ENCODE data around the gene CFAP92.

The CFAP92 gene

DNA sequence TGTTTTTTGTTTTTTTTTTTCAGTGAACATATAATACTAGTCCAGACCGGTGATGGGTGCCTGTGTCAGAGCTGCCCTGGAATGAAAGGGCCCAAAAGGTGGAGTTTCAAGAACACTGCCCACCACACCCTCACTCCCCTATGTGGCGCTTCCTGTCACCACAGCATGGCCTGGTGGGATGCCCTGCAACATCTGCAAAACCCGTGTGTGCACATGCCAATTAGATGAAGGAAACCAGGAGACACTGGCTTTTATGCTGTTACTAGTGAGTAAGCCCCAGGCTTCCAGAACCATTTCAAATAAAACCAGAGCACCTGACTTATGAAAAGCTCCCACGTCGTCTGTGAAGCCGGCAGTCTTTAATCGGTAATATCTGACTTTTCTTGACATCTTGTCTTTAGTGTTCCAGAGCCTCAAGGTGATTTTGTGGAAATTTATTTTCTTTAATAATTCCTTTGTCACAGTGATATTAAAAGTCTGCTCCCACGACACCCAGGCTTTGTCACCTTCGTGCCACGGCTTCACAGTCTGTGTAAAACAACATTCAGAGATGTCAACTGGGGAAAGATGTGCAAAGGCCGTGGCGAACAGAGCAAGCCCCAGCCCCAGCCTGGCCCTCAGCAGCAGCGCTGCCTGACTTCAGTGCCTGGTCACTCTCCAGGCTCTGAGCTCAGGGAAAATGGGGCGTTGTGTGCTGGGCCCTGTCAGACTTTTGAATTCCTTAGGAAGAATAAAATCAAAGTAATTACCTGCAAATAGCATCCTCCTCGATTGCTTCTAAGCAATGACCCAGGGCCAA, 6.4 kb downstream of the CFAP92 start:
- no peak for DNase-seq

DNA sequence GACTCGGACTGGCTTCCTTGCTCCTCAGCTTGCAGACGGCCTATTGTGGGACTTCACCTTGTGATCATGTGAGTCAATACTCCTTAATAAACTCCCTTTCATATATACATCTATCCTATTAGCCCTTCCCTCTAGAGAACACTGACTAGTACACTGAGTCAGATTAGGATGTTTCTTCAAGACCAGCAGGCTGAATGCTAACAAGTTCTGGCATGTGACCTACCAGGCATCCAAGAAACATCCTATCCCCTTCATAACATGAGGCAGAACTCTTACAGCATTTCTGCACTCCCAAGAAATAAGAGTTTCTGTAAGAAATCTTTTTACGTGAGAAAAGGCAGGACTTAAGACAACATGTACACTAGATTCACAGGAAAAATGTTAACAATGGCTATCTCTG, 9.3 kb downstream of the CFAP92 start:
- no peak for DNase-seq

- DNase-seq = no peak
Observed at GRCh38 chr3:128983293-128984069, 10.4 kb downstream of the CFAP92 start.

DNA sequence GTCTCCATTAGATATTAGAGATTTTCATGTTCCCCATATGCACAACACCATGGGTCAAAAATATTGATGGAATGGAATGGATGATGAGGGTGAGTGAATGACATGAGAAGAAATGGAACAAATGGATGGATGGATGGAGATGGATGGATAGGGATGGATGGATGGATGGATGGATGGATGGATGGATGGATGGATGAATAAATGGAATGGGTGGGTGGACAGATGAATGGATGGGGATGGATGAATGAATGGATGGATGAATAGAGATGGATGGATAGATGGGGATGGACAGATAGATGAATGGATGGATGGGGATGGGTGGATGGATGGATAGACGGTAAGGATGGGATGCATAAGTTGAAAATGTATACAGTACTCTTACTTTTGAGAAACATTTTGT, 18.6 kb downstream of the CFAP92 start:
- DNase-seq = no peak

DNA sequence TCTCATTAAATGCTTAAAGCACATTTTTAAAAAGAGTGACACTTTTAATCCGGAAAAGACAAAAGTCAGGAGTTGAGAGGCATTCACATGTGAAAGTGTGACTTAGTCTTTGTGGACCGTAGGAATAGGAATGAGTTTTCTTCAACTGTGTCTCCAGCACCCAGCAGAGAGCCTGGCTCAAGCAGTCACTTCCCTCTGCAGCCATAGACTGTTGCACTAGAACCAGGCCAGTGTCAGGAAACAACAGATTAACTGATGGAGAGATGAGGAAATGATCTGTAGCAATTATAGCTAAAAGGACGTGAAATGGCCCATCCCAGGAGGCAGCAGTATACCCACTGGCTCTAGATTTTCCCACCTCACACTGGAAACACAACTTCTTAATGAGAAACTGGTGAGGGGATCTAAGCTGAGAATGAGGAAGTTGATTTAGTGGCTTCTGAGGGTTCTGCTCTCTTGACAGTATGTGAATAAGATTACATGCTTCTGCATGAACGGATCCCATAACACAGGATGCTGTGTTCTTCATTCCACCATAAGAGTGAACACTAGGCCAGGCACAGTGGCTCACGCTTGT, 19.8 kb downstream of the CFAP92 start:
- no peak for DNase-seq

GRCh38 chr3:128971421-128972100, 22.3 kb downstream of the CFAP92 start:
- no peak for DNase-seq

GRCh38 chr3:128970740-128971047, 23.2 kb downstream of the CFAP92 start:
- DNase-seq = no peak

GRCh38 chr3:128969993-128970739, 23.7 kb downstream of the CFAP92 start:
- DNase-seq = peak; percentile 54 to 63

DNA sequence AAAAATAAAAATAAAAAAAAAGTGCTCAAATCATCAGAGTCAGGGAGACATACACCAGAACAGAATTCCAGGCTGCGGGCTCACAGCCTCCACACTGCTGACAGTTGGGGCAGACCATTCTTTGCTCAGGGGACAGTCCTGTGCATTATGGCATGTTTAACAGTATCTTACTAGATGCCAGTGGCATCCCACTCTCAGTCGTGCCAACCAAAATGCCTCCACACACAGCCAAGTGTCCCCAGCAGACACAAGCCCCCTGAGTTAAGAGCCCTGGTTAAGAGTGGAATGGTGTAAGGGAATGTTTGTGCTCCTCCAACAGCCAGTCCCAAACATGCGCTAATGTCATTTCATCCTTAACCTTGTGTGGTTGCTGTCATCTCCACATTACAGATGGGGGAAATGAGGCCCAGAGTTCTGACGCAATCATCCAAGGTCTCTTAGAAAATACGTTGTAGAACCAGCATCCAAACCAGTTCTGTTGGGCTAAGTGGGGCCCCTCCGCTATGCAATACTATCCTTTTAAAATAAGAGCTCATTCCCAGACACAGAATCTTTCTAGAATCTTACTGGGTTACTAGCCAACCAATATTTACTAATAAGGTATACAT, 26.0 kb downstream of the CFAP92 start:
- DNase-seq = no peak

DNA sequence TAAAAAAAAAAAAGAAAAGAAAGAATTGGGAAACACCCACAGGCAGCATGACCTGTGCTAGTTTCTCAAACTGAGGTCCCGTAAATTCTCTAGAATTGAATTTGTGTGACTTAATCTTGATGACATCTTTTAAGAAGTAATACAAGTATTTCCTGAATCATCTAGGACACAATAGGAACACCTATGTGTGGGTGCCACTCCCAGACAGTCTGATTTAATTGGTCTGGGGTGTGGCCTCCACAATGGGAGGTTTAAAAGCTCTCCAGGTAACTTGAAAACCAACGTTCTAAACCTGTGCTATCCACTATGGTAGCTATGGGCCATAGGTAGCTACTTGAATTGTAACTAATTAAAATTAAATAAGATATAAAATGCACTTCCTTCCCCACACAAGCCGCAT, 28.1 kb downstream of the CFAP92 start:
- no peak for DNase-seq

DNA sequence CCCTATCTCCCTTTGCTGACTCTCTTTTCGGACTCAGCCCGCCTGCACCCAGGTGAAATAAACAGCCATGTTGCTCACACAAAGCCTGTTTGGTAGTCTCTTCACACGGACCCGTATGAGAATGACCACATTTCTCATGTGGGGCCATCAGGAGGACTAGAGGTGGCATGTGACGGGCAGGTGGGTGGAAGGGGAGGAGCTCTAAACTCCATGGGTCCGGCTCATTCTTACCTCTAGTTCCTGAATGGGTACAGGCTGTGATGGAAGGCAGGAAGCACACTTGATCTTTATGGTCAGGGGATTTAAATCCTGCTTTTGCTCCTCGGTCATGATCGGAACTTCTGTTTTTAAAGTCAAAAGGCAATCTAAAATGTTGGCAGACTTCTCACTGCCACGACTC, 28.6 kb downstream of the CFAP92 start:
- DNase-seq = no peak

- DNase-seq = no peak
Observed at GRCh38 chr3:128956440-128956839, 37.4 kb downstream of the CFAP92 start.

DNA sequence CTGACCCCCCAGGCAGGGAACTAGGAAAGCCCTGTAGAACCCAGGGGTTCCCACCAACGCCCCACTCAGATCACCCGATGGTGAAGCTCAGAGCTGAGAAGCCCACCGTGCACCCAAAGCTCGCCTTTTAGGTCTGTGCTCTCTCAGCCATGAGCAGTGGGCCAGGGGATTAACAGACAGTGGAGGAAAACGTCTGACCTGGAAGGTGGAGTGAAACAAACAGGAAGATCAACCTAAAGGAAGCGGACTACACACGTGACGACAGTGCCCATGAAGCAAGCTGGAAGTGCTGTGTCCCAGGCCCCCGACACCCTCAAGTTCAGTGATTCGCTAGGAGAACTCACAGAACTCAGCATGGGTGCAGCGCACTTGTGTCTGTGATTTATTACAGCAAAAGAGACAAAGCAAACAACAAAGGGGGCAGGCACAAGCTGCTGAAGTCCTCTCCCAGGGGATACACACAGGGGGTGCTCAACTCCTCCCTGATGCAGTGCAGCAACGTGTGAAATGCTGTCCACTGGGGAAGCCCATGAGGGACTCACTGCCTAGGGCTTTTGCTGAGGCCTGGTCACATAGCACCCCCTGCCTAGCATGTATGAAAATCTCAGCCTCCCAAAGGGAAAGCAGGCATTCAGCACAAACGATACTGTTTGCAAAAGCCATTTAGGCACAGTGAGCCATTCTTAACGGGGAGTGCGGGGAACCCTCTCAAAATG, 43.5 kb downstream of the CFAP92 start:
- peak in 1 of 2 donors; percentile 7 for DNase-seq

DNA sequence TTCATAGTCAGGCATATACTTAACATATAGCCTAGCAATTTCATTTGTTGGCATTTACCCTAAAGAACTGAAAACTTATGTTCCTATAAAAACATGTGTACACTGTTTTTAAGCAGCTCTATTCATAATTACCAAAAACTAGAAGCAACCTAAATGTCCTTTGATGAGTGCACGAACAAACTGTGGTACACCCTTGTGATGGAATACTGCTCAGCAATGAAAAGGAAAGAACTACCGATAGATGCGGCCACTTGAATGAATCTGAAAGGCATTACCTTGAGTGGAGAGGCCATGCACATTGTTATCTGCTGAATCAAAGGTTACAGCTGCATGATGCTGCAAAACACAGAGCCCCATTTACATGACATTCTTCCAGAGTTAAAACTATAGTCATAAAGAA, 44.7 kb downstream of the CFAP92 start:
- DNase-seq = no peak

DNA sequence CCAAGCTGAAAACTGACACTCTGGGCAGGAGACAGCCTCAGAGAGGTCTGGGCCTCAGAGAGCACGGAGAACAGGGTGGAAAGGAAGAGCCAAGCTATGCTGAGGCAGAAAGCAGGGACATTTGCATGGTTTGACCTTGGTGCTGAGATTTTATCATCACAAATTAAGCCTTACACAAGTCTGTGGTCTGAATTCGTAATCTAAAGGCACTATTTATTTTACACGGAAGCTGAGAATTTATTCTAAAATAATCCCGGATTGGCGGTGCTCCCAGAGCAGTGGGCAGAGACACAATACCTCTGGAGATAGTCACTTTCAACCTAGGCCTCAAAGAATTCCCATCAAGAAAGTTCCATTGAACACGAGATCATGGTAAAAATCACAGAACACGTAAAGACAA, 47.5 kb downstream of the CFAP92 start:
- DNase-seq = no peak

GRCh38 chr3:128945878-128946175, 48.0 kb downstream of the CFAP92 start:
- no peak for DNase-seq

- no peak for DNase-seq
Observed at GRCh38 chr3:128945041-128945877, 48.6 kb downstream of the CFAP92 start.

GRCh38 chr3:128942161-128942952, 51.5 kb downstream of the CFAP92 start:
- no peak for DNase-seq

GRCh38 chr3:128940252-128940651, 53.6 kb downstream of the CFAP92 start:
- no peak for DNase-seq

DNA sequence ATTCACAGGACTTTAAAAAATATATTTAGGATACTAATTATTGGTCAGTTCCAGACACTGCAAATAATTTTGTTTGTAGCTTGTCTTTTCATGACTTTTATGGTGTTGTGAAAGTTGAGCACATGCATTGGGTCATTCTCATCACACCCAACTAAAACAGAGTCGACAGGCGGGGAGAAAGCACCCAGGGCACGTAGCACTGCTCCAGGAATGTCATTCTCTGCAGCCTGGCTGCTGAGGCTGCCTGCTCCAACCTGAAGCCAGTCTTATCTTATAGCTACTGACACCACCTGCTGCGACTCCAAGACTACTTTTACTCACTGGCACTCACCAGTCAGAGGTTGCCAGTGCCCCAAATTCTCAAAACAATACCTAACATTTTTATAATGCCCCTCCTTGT, 57.5 kb downstream of the CFAP92 start:
- no peak for DNase-seq
